SK-N-MC (cell line): ENCODE results near the gene WNK1.

Experiments
- EZH2 ChIP-seq: fragments of 200-600 bp; sonication (generic); IDR thresholded peaks from one replicate; pipeline ENCODE4 v1.6.1; 2017; ENCODE audit warnings: antibody characterized with exemption
- POLR2AphosphoS5 ChIP-seq: IDR thresholded peaks from 2 replicates; pipeline ENCODE4 v1.6.1; 2012; ENCODE audit warnings: mild to moderate bottlenecking, low read depth, low read length, borderline replicate concordance

DNA sequence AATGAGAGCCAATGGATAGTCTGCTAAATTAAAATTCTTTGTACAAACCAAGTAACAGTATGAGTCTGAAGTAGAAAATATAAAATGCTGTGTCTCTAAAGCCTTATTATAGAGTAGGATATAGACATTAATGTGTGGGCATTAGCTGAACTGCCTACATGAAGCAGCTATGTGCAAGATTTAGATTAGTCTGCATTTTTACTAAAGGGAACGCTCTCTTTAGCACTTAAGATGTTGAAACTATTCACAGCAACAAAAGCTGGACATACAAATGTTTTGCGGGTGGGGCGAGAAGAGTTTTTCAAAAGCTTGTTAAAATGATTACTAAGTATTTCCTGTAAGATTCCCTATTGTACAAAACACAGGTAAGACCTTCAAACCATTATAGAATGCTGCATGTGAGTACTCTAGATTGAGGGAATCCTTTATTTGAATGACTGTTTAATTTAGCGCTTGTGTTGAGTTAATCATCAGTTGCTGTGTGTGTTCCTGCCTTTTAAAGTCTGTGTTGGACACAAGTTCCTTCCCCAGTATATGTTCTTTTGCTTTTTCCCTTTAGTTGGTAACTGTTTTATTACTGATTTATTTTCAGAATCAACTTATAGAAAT is 110.0 kb downstream of the WNK1 start:
- no peak for TF ChIP-seq POLR2AphosphoS5
- TF ChIP-seq EZH2, result no peak
